WI38 (cell line): ENCODE results near the gene TOX2.

Experiments
- H3K4me3 ChIP-seq: 2 replicates; pipeline ENCODE4 v1.5.1; 2011; ENCODE audit warnings: low read depth, mild to moderate bottlenecking, control low read depth, low read length
- CTCF ChIP-seq: IDR thresholded peaks from 2 replicates; pipeline ENCODE4 v1.5.1; 2012; ENCODE audit warnings: low read depth, mild to moderate bottlenecking, control low read depth, low read length

The TOX2 gene

DNA sequence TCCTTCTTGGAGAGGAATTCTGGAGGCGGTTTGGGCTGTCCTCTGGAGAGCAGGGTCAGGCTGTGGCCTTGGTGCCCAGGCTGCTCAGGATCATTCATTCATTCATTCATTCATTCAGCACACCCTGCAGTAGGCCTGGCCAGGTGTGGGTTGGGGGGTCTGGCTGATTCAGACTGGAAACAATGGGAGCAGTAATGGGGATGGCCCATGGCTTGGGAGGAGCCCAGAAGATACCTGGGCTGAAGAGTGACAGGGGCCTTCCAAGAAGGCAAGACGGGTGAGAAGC, 31.5 kb downstream of the TOX2 start:
- no peak for TF ChIP-seq CTCF

DNA sequence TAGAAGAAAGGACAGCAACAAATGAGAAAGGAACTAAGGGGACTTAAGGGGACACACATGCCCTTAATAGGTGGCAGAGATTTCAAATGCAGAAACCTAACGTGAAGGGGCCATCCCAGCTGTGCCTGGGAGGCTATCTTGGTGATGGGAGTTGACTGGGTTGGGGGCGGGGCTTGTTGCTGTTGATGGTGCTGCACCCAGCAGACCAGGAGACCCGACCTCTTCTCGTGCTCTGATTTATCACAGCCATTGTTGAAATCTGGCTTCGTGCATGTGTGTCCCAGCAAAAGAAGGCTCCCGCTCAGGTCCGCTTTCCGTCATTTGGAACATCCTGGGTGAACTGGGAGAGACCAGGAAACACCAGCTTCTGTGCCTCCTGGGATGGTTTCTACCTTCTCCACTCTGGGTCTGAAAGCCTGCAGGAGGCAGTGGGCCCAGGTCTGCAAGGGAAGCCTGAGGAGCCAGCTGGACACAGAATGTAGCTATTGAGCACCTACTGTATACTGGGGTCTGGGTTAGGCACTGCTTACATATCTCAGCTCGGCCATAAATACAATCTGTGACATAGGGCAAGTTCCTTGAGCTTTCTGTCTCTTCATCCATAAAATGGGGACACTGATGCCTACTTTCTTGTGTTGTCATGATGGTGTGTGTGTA, 32.1 kb downstream of the TOX2 start:
- no peak for TF ChIP-seq CTCF
- no peak overlapping the region for H3K4me3 ChIP-seq

More for the DNA sequence above, 31.5 kb downstream of the TOX2 start:
- no peak overlapping the region for H3K4me3 ChIP-seq

GRCh38 chr20:43947316-43947710, 32.7 kb downstream of the TOX2 start:
- no peak overlapping the region for H3K4me3 ChIP-seq
- no peak for TF ChIP-seq CTCF

DNA sequence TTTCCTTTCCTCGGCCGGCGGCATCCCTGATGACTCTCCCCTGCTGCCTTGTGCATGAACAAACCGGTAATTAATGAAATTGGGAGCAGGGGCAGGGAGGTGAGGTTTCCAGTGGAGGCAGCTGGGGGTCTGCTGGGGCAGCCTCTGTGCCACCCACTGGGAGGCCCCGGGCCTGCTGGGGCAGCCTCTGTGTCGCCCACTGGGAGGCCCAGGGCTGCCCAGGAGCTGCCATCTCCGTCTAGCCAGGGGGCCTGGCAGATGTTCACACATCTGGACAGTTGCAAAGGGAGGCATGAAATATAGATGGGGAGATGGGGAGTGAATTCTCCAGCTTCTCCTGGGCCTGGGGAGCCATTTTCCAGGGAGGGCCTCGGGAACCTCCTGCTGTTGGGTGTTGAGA, 33.8 kb downstream of the TOX2 start:
- H3K4me3 ChIP-seq = no peak overlapping the region
- no peak for TF ChIP-seq CTCF

DNA sequence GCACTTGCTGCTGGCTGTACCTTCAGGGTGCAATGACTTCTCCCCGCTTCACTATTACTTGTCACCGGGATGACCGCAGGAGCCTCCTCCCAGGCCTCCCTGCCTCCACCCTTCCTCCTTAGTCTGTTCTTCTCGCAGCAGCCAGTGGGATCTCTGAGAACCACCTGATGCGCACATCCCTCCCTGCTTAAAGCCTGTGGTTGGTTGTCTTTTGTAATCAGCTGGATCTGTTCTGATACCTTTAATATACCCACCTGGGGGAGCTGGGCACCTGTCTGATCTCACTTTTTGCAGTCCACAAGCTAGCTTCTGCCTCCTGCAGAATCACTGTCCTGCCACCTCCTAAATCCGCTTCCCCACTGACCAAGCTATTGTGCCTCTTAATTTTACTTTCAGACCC, 34.6 kb downstream of the TOX2 start:
- H3K4me3 ChIP-seq = no peak overlapping the region
- TF ChIP-seq CTCF = no peak

DNA sequence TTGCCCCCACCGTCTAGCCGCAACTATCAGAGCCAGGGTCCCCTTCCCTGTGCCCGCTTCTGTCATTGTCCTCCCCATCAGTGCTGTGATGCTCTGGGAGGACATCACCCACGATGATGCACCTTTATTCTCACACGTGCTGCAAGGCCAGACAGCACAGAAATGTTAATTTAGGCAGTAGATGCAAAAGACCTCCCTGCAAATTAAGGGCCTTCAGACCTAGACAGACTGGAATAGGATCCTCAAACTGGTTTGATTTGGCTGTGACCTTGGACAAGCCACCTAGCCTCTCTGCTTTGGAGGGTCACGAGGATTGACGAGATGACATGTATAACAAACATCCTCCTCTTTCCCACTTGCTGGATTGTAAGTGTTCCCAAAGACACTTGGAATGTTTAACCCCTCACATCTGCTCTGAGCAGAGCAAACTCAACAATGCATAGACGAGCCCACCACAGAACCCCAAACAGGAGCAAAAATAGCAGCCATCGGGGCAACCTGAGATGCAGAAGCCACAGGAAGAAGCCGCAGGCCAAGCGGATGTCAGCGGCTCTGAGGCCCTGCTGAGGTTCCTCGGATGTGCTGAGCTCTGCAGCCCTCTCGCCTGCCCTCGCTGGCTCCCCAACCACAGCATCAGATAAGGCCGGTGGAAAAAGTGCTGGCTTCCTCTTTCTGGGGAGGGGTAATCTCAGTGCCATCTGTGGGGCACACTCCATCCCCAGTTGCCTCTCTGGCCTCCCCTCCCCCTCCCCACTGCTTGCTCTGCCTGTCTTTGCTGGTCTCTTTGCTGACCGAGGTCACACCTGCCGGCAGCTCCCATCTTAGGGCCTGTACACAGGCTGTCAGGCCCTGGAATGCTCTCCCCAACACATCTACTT, 35.3 kb downstream of the TOX2 start:
- H3K4me3 ChIP-seq = no peak overlapping the region
- TF ChIP-seq CTCF = no peak

GRCh38 chr20:43953919-43954592, 39.4 kb downstream of the TOX2 start:
- TF ChIP-seq CTCF = no peak
- H3K4me3 ChIP-seq = no peak overlapping the region
